HepG2 (cell line): ENCODE measurements around the gene NUDT3. TPM values are rescaled to one million over a fixed set of nuclear protein-coding genes. Genes with fewer than 3 reads are reported as not detected.
A peak's percentile ranks its signal among the peaks of the same experiment; 100 is the strongest.

Experiments used
- DMAP1 ChIP-seq: IDR thresholded peaks from 2 replicates; pipeline ENCODE4 v1.6.1; 2016
- FLYWCH1 ChIP-seq: sonication (generic); formaldehyde crosslinking; IDR thresholded peaks from 2 replicates; pipeline ENCODE4 v1.8.1; 2023; ENCODE audit warnings: mild to moderate bottlenecking, missing genetic modification reagents
- FOXC1 ChIP-seq: sonication (generic); formaldehyde crosslinking; IDR thresholded peaks from 2 replicates; pipeline ENCODE4 v1.8.0; 2022; ENCODE audit warnings: mild to moderate bottlenecking, missing genetic modification reagents, borderline replicate concordance
- GLMP ChIP-seq: sonication (generic); formaldehyde crosslinking; IDR thresholded peaks from 2 replicates; pipeline ENCODE4 v1.9.0; 2021; ENCODE audit warnings: missing genetic modification reagents, mild to moderate bottlenecking, borderline replicate concordance
- HDAC6 ChIP-seq: fragments of 200-600 bp; sonication (generic); IDR thresholded peaks from 2 replicates; pipeline ENCODE4 v1.7.0; 2017; ENCODE audit warnings: mild to moderate bottlenecking, antibody characterized with exemption, low read length, low read depth
- HOXA7 ChIP-seq: sonication (generic); formaldehyde crosslinking; IDR thresholded peaks from 2 replicates; pipeline ENCODE4 v1.8.1; 2022; ENCODE audit warnings: mild to moderate bottlenecking, missing genetic modification reagents, moderate library complexity
- IRF2 ChIP-seq: IDR thresholded peaks from 2 replicates; pipeline ENCODE4 v1.6.1; 2018; ENCODE audit warnings: missing genetic modification reagents, missing compliant biosample characterization
- LBX2 ChIP-seq: sonication (generic); formaldehyde crosslinking; IDR thresholded peaks from 2 replicates; pipeline ENCODE4 v1.5.0; 2020; ENCODE audit warnings: missing genetic modification reagents, mild to moderate bottlenecking, borderline replicate concordance
- MAFF ChIP-seq: IDR thresholded peaks from 2 replicates; pipeline ENCODE4 v1.6.1; 2011; ENCODE audit warnings: low read depth, low read length, improper control_type of control experiment
- MEIS1 ChIP-seq: sonication (generic); formaldehyde crosslinking; IDR thresholded peaks from 2 replicates; pipeline ENCODE4 v1.9.0; 2021; ENCODE audit warnings: mild to moderate bottlenecking, missing genetic modification reagents, moderate library complexity, borderline replicate concordance
- MIER2 ChIP-seq: IDR thresholded peaks from 2 replicates; pipeline ENCODE4 v1.6.1; 2016; ENCODE audit warnings: missing biosample characterization, missing genetic modification reagents
- NFKBIZ ChIP-seq: IDR thresholded peaks from 2 replicates; pipeline ENCODE4 v1.6.1; 2018; ENCODE audit warnings: missing genetic modification reagents, missing compliant biosample characterization
- PPARG ChIP-seq: conservative IDR thresholded peaks from 2 replicates; pipeline ENCODE4 v1.6.1; 2016; ENCODE audit warnings: missing biosample characterization, missing genetic modification reagents
- RELA ChIP-seq: sonication (generic); formaldehyde crosslinking; IDR thresholded peaks from 2 replicates; pipeline ENCODE4 v1.4.0; 2020; ENCODE audit warnings: missing genetic modification reagents
- SETDB1 ChIP-seq: sonication (generic); formaldehyde crosslinking; IDR thresholded peaks from 2 replicates; pipeline ENCODE4 v1.5.1; 2020; ENCODE audit warnings: missing genetic modification reagents, mild to moderate bottlenecking, borderline replicate concordance
- SP1 ChIP-seq, 2 experiments: fragments of 450-650 bp in 1 of 2; sonication (generic) in 1 of 2; formaldehyde crosslinking in 1 of 2; IDR thresholded peaks; 2 replicates each; pipeline versions ENCODE4 v1.4.0 to v1.6.1; 2016 to 2020; ENCODE audit warnings: missing genetic modification reagents in 1 of 2
- TARDBP ChIP-seq: sonication (generic); formaldehyde crosslinking; IDR thresholded peaks from 2 replicates; pipeline ENCODE4 v1.8.0; 2022; ENCODE audit warnings: mild to moderate bottlenecking, missing genetic modification reagents
- TFDP1 ChIP-seq: IDR thresholded peaks from 2 replicates; pipeline ENCODE4 v1.6.1; 2016; ENCODE audit warnings: missing compliant biosample characterization, missing genetic modification reagents, borderline replicate concordance
- ZNF333 ChIP-seq: sonication (generic); formaldehyde crosslinking; IDR thresholded peaks from 2 replicates; pipeline ENCODE4 v1.4.0; 2020; ENCODE audit warnings: mild to moderate bottlenecking, missing genetic modification reagents, borderline replicate concordance
- ZNF501 ChIP-seq: sonication (generic); formaldehyde crosslinking; IDR thresholded peaks from 2 replicates; pipeline ENCODE4 v1.5.1; 2020; ENCODE audit warnings: mild to moderate bottlenecking, moderate library complexity, missing genetic modification reagents
- ZNF558 ChIP-seq: sonication (generic); formaldehyde crosslinking; IDR thresholded peaks from 2 replicates; pipeline ENCODE4 v1.9.0; 2022; ENCODE audit warnings: mild to moderate bottlenecking, missing genetic modification reagents, borderline replicate concordance
- ZNF660 ChIP-seq: sonication (generic); formaldehyde crosslinking; IDR thresholded peaks from 2 replicates; pipeline ENCODE4 v1.5.1; 2020; ENCODE audit warnings: mild to moderate bottlenecking, low read depth, missing genetic modification reagents, borderline replicate concordance
- ZNF709 ChIP-seq: sonication (generic); formaldehyde crosslinking; IDR thresholded peaks from 2 replicates; pipeline ENCODE4 v1.5.0; 2020; ENCODE audit warnings: mild to moderate bottlenecking, missing genetic modification reagents
- ZNF781 ChIP-seq: sonication (generic); formaldehyde crosslinking; IDR thresholded peaks from 2 replicates; pipeline ENCODE4 v1.5.1; 2020; ENCODE audit warnings: borderline replicate concordance, mild to moderate bottlenecking, missing genetic modification reagents; ENCODE audit errors: not compliant biosample characterization
- ZNF816 ChIP-seq: sonication (generic); formaldehyde crosslinking; IDR thresholded peaks from 2 replicates; pipeline ENCODE4 v1.8.0; 2022; ENCODE audit warnings: missing genetic modification reagents, mild to moderate bottlenecking, borderline replicate concordance
- ZUFSP ChIP-seq: sonication (generic); formaldehyde crosslinking; IDR thresholded peaks from 2 replicates; pipeline ENCODE4 v1.9.0; 2021; ENCODE audit warnings: missing genetic modification reagents, mild to moderate bottlenecking, borderline replicate concordance
- polyA plus RNA-seq, 8 experiments: library from polyadenylated mRNA; depleted of rRNA in 3 of 8; stranded (reverse) in 7 of 8; unstranded in 1 of 8; fragments of >200 nt; fragmentation: Illumina TruSeq in 4 of 8; extraction: Trizol in 4 of 8; gene quantifications; 2 replicates each; pipeline versions ENCODE4 v1.2.1 to v1.2.3, GENCODE V29; 2011 to 2016; ENCODE audit warnings: low read depth in 4 of 8, missing spikeins in 1 of 8, mixed read lengths in 1 of 8; ENCODE audit not compliant: insufficient read depth in 1 of 8
- total RNA-seq, 5 experiments: library from RNA; depleted of rRNA; stranded (reverse); fragments of >200 nt; fragmentation: Illumina TruSeq; extraction: Trizol; gene quantifications; 2 replicates each; pipeline ENCODE4 v1.2.3, GENCODE V29; 2016; ENCODE audit warnings: low read depth in 1 of 5

Gene NUDT3
- total and polyA plus RNA-seq, 2 of the 13 experiments (the other 11 are each of a cell fraction or from before 2014, with no cell fraction given) = 20.2 to 20.6 TPM

- TF ChIP-seq ZNF660 (CRISPR knock-in tag) (no peak), RELA (CRISPR knock-in tag) (no peak), ZNF501 (CRISPR knock-in tag) (peak; percentile 72), MAFF (no peak), FLYWCH1 (CRISPR knock-in tag) (no peak), ZNF709 (CRISPR knock-in tag) (0 out of 2 replicates have a peak, but pooled peaks have one; percentile 60), ZNF558 (CRISPR knock-in tag) (no peak), MEIS1 (CRISPR knock-in tag) (no peak), FOXC1 (CRISPR knock-in tag) (peak; percentile 29; the same call in 1 of the 2 replicates), ZUFSP (no peak), ZNF816 (CRISPR knock-in tag) (no peak; the same call in 1 of the 2 replicates), SETDB1 (CRISPR knock-in tag) (no peak), TARDBP (CRISPR knock-in tag) (no peak), SP1 (IDR thresholded peaks at IDR 0.05) (no peak), SP1 (CRISPR knock-in tag; IDR thresholded peaks at IDR 0.05) (peak; percentile 83), PPARG (CRISPR knock-in tag) (no peak), HOXA7 (CRISPR knock-in tag) (no peak), TFDP1 (0 out of 2 replicates have a peak, but pooled peaks have one; percentile 43), HDAC6 (no peak), ZNF333 (CRISPR knock-in tag) (0 out of 2 replicates have a peak, but pooled peaks have one; percentile 79), NFKBIZ (CRISPR knock-in tag) (no peak), DMAP1 (no peak; the same call in 1 of the 2 replicates), MIER2 (no peak), GLMP (no peak), LBX2 (CRISPR knock-in tag) (no peak), ZNF781 (CRISPR knock-in tag) (no peak), IRF2 (CRISPR knock-in tag) (no peak)
Observed at GRCh38 chr6:34236443-34237315, 155.8 kb downstream of the NUDT3 start, which contains the start of gene HMGA1 (continued).
